Hematopoietic multipotent progenitor cell treated with erythropoietin and hydrocortisone succinate and interleukin-3 and kit ligand, for 6 days (in vitro differentiated cells): ENCODE results near the gene IRF4.

Experiments used
- DNase-seq: peaks from one replicate; pipeline ENCODE4 v3.0.0-alpha.2; 2015

IRF4 gene

GRCh38 chr6:399785-400534 is 8.4 kb downstream of the IRF4 start:
- no peak for DNase-seq

- no peak for DNase-seq
Measured at GRCh38 chr6:400815-401214, 9.3 kb downstream of the IRF4 start.

GRCh38 chr6:401239-401993 is 9.9 kb downstream of the IRF4 start:
- DNase-seq: no peak

GRCh38 chr6:401994-402640 is 10.6 kb downstream of the IRF4 start:
- no peak for DNase-seq

- no peak for DNase-seq
Measured at GRCh38 chr6:402901-403658, 11.5 kb downstream of the IRF4 start.

GRCh38 chr6:403659-404655 is 12.4 kb downstream of the IRF4 start:
- no peak for DNase-seq

- DNase-seq: no peak
Measured at GRCh38 chr6:404685-405423, 13.3 kb downstream of the IRF4 start.

- DNase-seq: no peak
Measured at GRCh38 chr6:408148-408547, 16.6 kb downstream of the IRF4 start.

GRCh38 chr6:408599-409102 is 17.1 kb downstream of the IRF4 start:
- peak; percentile 54 for DNase-seq

- DNase-seq: no peak
Measured at GRCh38 chr6:409370-409972, 17.9 kb downstream of the IRF4 start.

- no peak for DNase-seq
Measured at GRCh38 chr6:410555-411395, 19.2 kb downstream of the IRF4 start.

- no peak for DNase-seq
Measured at GRCh38 chr6:411402-412145, 20.0 kb downstream of the IRF4 start.

- DNase-seq: no peak
Measured at GRCh38 chr6:412146-412886, 20.8 kb downstream of the IRF4 start.

- no peak for DNase-seq
Measured at GRCh38 chr6:414447-414846, 22.9 kb downstream of the IRF4 start.

- DNase-seq: no peak
Measured at GRCh38 chr6:415087-415486, 23.5 kb downstream of the IRF4 start.

- DNase-seq: no peak
Measured at GRCh38 chr6:421211-421610, 29.7 kb downstream of the IRF4 start.

- DNase-seq: peak; percentile 23
Measured at GRCh38 chr6:422433-423054, 31.0 kb downstream of the IRF4 start.
